ENCODE results near the gene EIPR1. TPM values are rescaled to one million over a fixed set of nuclear protein-coding genes. Genes with fewer than 3 reads are reported as not detected.

The EIPR1 gene
- polyA plus RNA-seq, 1 experiment: 49.2 TPM

DNA sequence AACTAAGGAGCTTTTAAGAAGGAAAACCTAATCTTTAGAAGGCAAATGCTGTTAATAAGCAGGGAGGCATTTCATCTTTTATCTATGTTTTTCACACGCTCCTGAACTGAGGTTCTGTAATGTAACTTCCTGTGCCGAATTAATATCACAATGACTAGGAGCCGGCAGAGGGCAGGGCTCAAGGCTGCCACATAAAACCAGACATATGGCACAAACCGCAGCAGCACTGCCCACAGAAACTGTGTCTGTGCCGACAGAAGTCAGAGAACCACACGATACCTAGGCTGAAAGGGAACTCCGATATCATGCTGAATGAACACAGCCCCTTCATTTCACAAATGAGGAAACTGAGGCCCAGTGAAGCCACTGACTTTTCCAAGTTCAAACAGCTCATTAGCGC, 112.1 kb downstream of the EIPR1 start:
- ChIA-PET CTCF (interaction anchor here (0.8 kb wide), 1 partner anchor 19 kb away, joined by 3 read pairs; no protein-coding TSS in a partner anchor), POLR2A (no interaction called here)
- Histone ChIP-seq H3K4me3 (ENCODE audit: low read depth, low read length) (no peak overlapping the region), H3K27me3 (ENCODE audit: control insufficient read depth, insufficient read depth, low read length) (no peaks in the 10 kb centered on the region), H3K36me3 (ENCODE audit: control insufficient read depth, insufficient read depth, low read length) (peaks cover 1% of the 10 kb centered on the region; the same call in 1 of the 2 replicates)
- TF ChIP-seq, protein P1, sequence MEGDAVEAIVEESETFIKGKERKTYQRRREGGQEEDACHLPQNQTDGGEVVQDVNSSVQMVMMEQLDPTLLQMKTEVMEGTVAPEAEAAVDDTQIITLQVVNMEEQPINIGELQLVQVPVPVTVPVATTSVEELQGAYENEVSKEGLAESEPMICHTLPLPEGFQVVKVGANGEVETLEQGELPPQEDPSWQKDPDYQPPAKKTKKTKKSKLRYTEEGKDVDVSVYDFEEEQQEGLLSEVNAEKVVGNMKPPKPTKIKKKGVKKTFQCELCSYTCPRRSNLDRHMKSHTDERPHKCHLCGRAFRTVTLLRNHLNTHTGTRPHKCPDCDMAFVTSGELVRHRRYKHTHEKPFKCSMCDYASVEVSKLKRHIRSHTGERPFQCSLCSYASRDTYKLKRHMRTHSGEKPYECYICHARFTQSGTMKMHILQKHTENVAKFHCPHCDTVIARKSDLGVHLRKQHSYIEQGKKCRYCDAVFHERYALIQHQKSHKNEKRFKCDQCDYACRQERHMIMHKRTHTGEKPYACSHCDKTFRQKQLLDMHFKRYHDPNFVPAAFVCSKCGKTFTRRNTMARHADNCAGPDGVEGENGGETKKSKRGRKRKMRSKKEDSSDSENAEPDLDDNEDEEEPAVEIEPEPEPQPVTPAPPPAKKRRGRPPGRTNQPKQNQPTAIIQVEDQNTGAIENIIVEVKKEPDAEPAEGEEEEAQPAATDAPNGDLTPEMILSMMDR (IDR thresholded peaks at IDR 0.05; ENCODE audit: insufficient read depth, low read depth, low read length): no peak
- no peak for DNase-seq (ENCODE audit: low read depth)

- H3K36me3 ChIP-seq (ENCODE audit: control insufficient read depth, insufficient read depth, low read length): peaks cover 1% of the 10 kb centered on the region; the same call in 1 of the 2 replicates
- no peak for DNase-seq (ENCODE audit: low read depth)
- POLR2A ChIA-PET: no interaction called here
- H3K27me3 ChIP-seq (ENCODE audit: control insufficient read depth, insufficient read depth, low read length): no peaks in the 10 kb centered on the region
- H3K4me3 ChIP-seq (ENCODE audit: low read depth, low read length): no peak overlapping the region
- TF ChIP-seq, protein P1 (IDR thresholded peaks at IDR 0.05; ENCODE audit: insufficient read depth, low read depth, low read length): no peak
- CTCF ChIA-PET: interaction anchor here (0.6 to 1.0 kb wide), 2 partner anchors 9 to 10 kb away, joined by 3 read pairs; no protein-coding TSS in a partner anchor
Measured at GRCh38 chr2:3264010-3264744, 113.4 kb downstream of the EIPR1 start.

DNA sequence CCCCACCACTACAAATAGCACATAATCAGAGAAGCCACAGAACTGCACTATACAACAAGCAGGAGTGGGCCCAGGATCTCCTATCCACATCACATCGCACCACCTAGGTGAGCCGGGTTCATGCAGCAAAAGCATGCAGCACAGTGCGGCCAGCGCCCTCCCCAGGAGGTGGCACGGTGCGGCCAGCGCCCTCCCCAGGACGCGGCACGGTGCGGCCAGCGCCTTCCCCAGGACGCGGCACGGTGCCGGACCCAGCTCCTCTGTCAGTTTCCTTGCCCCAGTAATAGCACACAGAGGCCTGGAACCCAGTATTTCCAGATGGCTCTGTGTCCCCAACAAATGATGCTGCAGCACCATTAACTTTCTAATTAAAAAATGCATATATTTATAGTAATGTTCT, 114.1 kb downstream of the EIPR1 start:
- ChIA-PET CTCF (interaction anchor here (1.0 kb wide), 1 partner anchor 10 kb away, joined by 3 read pairs; no protein-coding TSS in a partner anchor), POLR2A (no interaction called here)
- DNase-seq (ENCODE audit: low read depth): no peak
- Histone ChIP-seq H3K36me3 (ENCODE audit: control insufficient read depth, insufficient read depth, low read length) (peaks cover 1% of the 10 kb centered on the region; the same call in 1 of the 2 replicates), H3K4me3 (ENCODE audit: low read depth, low read length) (no peak overlapping the region), H3K27me3 (ENCODE audit: control insufficient read depth, insufficient read depth, low read length) (no peaks in the 10 kb centered on the region)
- TF ChIP-seq, protein P1 (IDR thresholded peaks at IDR 0.05; ENCODE audit: insufficient read depth, low read depth, low read length): no peak

GRCh38 chr2:3262437-3263388, 114.9 kb downstream of the EIPR1 start:
- no peak for DNase-seq (ENCODE audit: low read depth)
- Histone ChIP-seq H3K4me3 (ENCODE audit: low read depth, low read length) (no peak overlapping the region), H3K27me3 (ENCODE audit: control insufficient read depth, insufficient read depth, low read length) (no peaks in the 10 kb centered on the region), H3K36me3 (ENCODE audit: control insufficient read depth, insufficient read depth, low read length) (peaks cover 1% of the 10 kb centered on the region; the same call in 1 of the 2 replicates)
- ChIA-PET POLR2A (no interaction called here), CTCF (interaction anchor here (1.0 kb wide), 1 partner anchor 10 kb away, joined by 3 read pairs; no protein-coding TSS in a partner anchor)
- TF ChIP-seq, protein P1 (IDR thresholded peaks at IDR 0.05; ENCODE audit: insufficient read depth, low read depth, low read length): no peak

GRCh38 chr2:3261511-3261910, 116.1 kb downstream of the EIPR1 start:
- DNase-seq (ENCODE audit: low read depth): no peak
- H3K4me3 ChIP-seq (ENCODE audit: low read depth, low read length): no peak overlapping the region
- ChIA-PET POLR2A (no interaction called here), CTCF (no interaction called here)
- no peaks in the 10 kb centered on the region for H3K36me3 ChIP-seq (ENCODE audit: control insufficient read depth, insufficient read depth, low read length)
- TF ChIP-seq, protein P1 (IDR thresholded peaks at IDR 0.05; ENCODE audit: insufficient read depth, low read depth, low read length): no peak
- no peaks in the 10 kb centered on the region for H3K27me3 ChIP-seq (ENCODE audit: control insufficient read depth, insufficient read depth, low read length)
